Osteocyte (in vitro differentiated cells): Measurements from ENCODE around the gene SRP72. TPM values are rescaled to one million over a fixed set of nuclear protein-coding genes. Genes with fewer than 3 reads are reported as not detected.

Experiments
- DNase-seq: peaks from one replicate; pipeline ENCODE4 v3.0.0; 2021; ENCODE audit warnings: mixed read lengths; ENCODE audit not compliant: unreplicated experiment; ENCODE audit errors: extremely low spot score
- H3K27ac Mint-ChIP-seq: one replicate; pipeline ENCODE4 v1.8.0; 2021; ENCODE audit warnings: mild to moderate bottlenecking, mixed read lengths; ENCODE audit not compliant: unreplicated experiment
- H3K27me3 Mint-ChIP-seq: one replicate; pipeline ENCODE4 v1.8.0; 2021; ENCODE audit warnings: mixed read lengths; ENCODE audit not compliant: unreplicated experiment
- H3K36me3 Mint-ChIP-seq: one replicate; pipeline ENCODE4 v1.8.0; 2021; ENCODE audit warnings: mixed read lengths; ENCODE audit not compliant: unreplicated experiment
- H3K4me1 Mint-ChIP-seq: one replicate; pipeline ENCODE4 v1.8.0; 2021; ENCODE audit warnings: mixed read lengths; ENCODE audit not compliant: unreplicated experiment
- H3K4me3 Mint-ChIP-seq: one replicate; pipeline ENCODE4 v1.8.0; 2021; ENCODE audit warnings: mild to moderate bottlenecking, moderate library complexity, mixed read lengths; ENCODE audit not compliant: unreplicated experiment
- H3K9me3 Mint-ChIP-seq: one replicate; pipeline ENCODE4 v1.8.0; 2021; ENCODE audit warnings: mixed read lengths; ENCODE audit not compliant: unreplicated experiment
- CTCF ChIP-seq: fragments of 200-600 bp; sonication (generic); IDR thresholded peaks from 2 replicates; pipeline ENCODE4 v1.5.0; 2021; ENCODE audit warnings: antibody characterized with exemption, mild to moderate bottlenecking, moderate library complexity
- total RNA-seq: library from RNA; stranded (reverse); gene quantifications from 2 replicates; pipeline ENCODE4 v1.2.1, GENCODE V29; 2021

Gene SRP72
- total RNA-seq, 1 donor from 2014 or later, result 124 TPM

DNA sequence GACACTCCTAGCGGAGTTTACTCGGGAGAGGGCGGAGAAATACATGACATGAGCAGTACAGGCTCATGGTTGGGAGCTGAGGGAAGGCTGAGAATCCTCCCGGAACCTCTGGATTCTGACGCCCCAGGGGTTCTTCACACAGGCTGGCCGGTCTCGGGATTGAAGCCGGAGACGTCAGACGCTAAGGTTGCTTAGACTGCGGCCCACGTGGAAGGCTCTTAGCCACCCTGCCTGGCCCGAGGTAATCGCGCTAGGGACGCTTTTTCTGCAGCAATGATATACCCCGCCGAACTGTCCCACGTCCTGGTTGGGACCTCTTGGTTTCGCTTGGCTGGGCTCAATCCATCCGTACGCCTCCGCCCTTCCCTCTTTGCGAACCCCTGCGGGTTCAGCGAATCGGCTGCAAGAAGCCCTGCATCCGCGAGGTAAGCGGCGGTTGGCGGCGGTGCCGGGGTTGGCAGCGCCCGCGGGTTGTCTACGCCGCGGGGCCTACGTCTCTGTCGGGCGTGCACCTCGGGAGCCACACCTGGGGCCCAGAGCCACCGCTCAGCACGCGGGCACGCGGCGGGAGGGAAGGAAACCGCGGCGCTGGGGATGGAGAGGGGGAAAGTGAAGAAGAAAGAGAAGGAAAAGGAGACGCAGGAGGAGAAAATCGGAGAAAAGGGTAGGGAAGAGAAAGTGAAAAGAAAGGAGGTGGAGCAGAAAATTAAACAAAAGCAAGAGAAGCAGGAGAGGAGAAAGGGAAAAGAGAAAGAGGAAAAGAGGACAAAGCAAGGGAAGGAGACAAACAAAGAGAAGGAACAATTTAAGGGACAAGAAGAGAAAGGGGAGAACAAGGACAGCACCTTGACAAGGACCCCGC lies 38.1 kb downstream of the SRP72 start, which contains the start of gene ARL9:
Gene ARL9, plus strand, starts transcription at position 523 of the 862 bp plus-strand sequence. Its CDS starts 72 bp downstream, at position 595.
- Mint-ChIP-seq H3K9me3 (no peaks in the 10 kb centered on the region), H3K36me3 (peaks cover 10% of the 10 kb centered on the region), H3K27me3 (no peaks in the 10 kb centered on the region), H3K4me1 (peaks cover 14% of the 10 kb centered on the region), H3K27ac (peak within 1 kb of the TSS; percentile 89), H3K4me3 (peak within 1 kb of the TSS; percentile 100)
- DNase-seq, result peak; percentile 87
- TF ChIP-seq CTCF, result no peak

GRCh38 chr4:56511098-56511497 lies 43.7 kb downstream of the SRP72 start:
- peaks cover 10% of the 10 kb centered on the region for H3K27me3 Mint-ChIP-seq
- no peak overlapping the region for H3K4me3 Mint-ChIP-seq
- TF ChIP-seq CTCF, result no peak
- no peak for DNase-seq
- H3K36me3 Mint-ChIP-seq, result peaks cover 4% of the 10 kb centered on the region
- peaks cover 5% of the 10 kb centered on the region for H3K4me1 Mint-ChIP-seq
- no peaks in the 10 kb centered on the region for H3K9me3 Mint-ChIP-seq
- H3K27ac Mint-ChIP-seq, result no peak overlapping the region

DNA sequence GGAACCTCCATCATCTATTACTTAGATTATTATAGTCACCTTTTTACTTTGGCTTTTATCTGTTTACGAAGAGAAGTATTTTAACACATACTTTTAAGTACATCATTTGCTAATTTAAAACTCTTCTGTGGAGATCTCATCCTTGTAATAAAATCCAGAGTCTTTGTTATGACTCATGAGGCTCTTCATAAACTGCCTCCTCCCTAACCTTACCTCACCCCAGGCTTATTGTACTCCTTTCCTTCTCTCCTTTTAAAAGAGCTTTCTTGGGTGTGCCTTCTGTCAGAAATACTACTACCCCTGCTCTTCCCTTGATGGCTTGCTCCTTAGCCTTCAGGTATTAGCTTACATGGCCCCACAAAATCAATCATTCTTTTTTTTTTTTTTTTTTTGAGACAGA lies 44.7 kb downstream of the SRP72 start:
- Mint-ChIP-seq H3K27ac (no peak overlapping the region), H3K9me3 (no peaks in the 10 kb centered on the region), H3K27me3 (peaks cover 16% of the 10 kb centered on the region), H3K4me1 (no peaks in the 10 kb centered on the region), H3K36me3 (peaks cover 4% of the 10 kb centered on the region), H3K4me3 (no peak overlapping the region)
- TF ChIP-seq CTCF, result no peak
- DNase-seq, result no peak

- Mint-ChIP-seq H3K27ac (no peak overlapping the region), H3K36me3 (peaks cover 4% of the 10 kb centered on the region), H3K27me3 (peaks cover 20% of the 10 kb centered on the region), H3K4me1 (no peaks in the 10 kb centered on the region), H3K9me3 (no peaks in the 10 kb centered on the region), H3K4me3 (no peak overlapping the region)
- TF ChIP-seq CTCF, result no peak
- DNase-seq, result no peak
These were observed 46.1 kb downstream of the SRP72 start for GRCh38 chr4:56513517-56513916.
